Cardiac septum (tissue), 1 donor: ENCODE results near the gene KRT86. TPM values are rescaled to one million over a fixed set of nuclear protein-coding genes. Genes with fewer than 3 reads are reported as not detected.
"Not testable (repeated sequence)": the region's sequence is repeated elsewhere in the genome, so short reads cannot be mapped to it uniquely, and the experiment has no call there.

Experiments used
- DNase-seq: peaks from one replicate; pipeline ENCODE4 v3.0.0-alpha.2; 2020; ENCODE audit warnings: low spot score
- intact Hi-C: fragments of 100-400 bp; cut with DNase I; formaldehyde crosslinking; loops from one replicate; pipeline ENCODE4 v1.14.0; 2022
- total RNA-seq: library from RNA; stranded (reverse); fragmentation: NEBNext Ultra II Directional; extraction: Animal tissue kit (Norgen Biotek cat#: 25700); gene quantifications from one replicate; pipeline ENCODE4 v1.2.1, GENCODE V29; 2021
- donor health status: DM: no; HTN: no; CAD: no.

Gene KRT86
- total RNA-seq, 1 donor from 2014 or later: not detected

- peak; percentile 57 for DNase-seq
- intact Hi-C loops: no loop called here
These were observed 24.1 kb upstream of the KRT86 start for GRCh38 chr12:52250048-52250990.

GRCh38 chr12:52251367-52252051 is 22.9 kb upstream of the KRT86 start:
- DNase-seq: peak; percentile 67
- intact Hi-C loops: no loop called here

GRCh38 chr12:52252175-52252615 is 22.2 kb upstream of the KRT86 start:
- intact Hi-C loops: not testable (repeated sequence)
- peak; percentile 70 for DNase-seq

GRCh38 chr12:52252728-52253343 is 21.6 kb upstream of the KRT86 start:
- intact Hi-C loops: no loop called here
- DNase-seq: no peak

GRCh38 chr12:52253391-52254179 is 20.9 kb upstream of the KRT86 start:
- no peak for DNase-seq
- intact Hi-C loops: no loop called here

- DNase-seq: no peak
- intact Hi-C loops: no loop called here
These were observed 20.1 kb upstream of the KRT86 start for GRCh38 chr12:52254180-52254964.

- intact Hi-C loops: no loop called here
- DNase-seq: no peak
These were observed 19.3 kb upstream of the KRT86 start for GRCh38 chr12:52254965-52255751.

GRCh38 chr12:52255926-52256583 is 18.4 kb upstream of the KRT86 start:
- DNase-seq: no peak
- intact Hi-C loops: no loop called here

- intact Hi-C loops: no loop called here
- no peak for DNase-seq
These were observed 17.9 kb upstream of the KRT86 start for GRCh38 chr12:52256584-52256935.

- no peak for DNase-seq
- intact Hi-C loops: no loop called here
These were observed 17.3 kb upstream of the KRT86 start for GRCh38 chr12:52257074-52257551.

GRCh38 chr12:52257922-52258321 is 16.5 kb upstream of the KRT86 start:
- DNase-seq, intact Hi-C loops: not testable (repeated sequence)

GRCh38 chr12:52258335-52258901 is 16.0 kb upstream of the KRT86 start:
- intact Hi-C loops: no loop called here
- DNase-seq: no peak

- intact Hi-C loops: no loop called here
These were observed 14.7 kb upstream of the KRT86 start for GRCh38 chr12:52259657-52260243.

GRCh38 chr12:52260361-52261207 is 13.9 kb upstream of the KRT86 start:
- DNase-seq: no peak
- intact Hi-C loops: no loop called here

More at GRCh38 chr12:52259657-52260243, 14.7 kb upstream of the KRT86 start:
- no peak for DNase-seq

- intact Hi-C loops: no loop called here
- no peak for DNase-seq
These were observed 13.3 kb upstream of the KRT86 start for GRCh38 chr12:52261208-52261484.

- intact Hi-C loops: no loop called here
- DNase-seq: no peak
These were observed 12.2 kb upstream of the KRT86 start for GRCh38 chr12:52262286-52262685.
